GM21528 (cell line): ENCODE results near the gene RALGAPA2.

ENCODE experiments used
- ATAC-seq: cut with Tn5 transposase; IDR thresholded peaks from one replicate; pipeline ENCODE4 v1.9.1; 2021; ENCODE audit warnings: mild to moderate bottlenecking, moderate library complexity; ENCODE audit not compliant: unreplicated experiment, low FRiP score

Gene RALGAPA2

DNA sequence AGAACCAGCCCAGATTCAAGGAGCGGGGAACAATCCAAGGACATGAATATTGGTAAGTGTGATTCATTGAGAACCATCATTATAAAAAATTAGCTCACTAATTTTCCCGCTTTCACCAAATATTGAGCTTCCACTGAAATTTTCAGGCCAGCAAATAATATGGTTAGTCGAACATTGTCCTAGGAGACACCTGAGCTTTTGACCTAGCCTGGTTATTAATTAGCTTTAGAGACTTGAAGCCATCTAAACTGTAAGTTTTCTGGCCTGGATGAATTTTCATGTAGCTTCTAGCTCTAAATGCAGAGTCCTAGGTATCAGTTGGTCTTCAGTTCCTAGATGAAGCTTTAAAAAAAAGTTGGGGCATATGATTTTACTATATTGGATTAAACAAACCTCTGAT, 17.1 kb upstream of the RALGAPA2 start:
- ATAC-seq, result no peak

DNA sequence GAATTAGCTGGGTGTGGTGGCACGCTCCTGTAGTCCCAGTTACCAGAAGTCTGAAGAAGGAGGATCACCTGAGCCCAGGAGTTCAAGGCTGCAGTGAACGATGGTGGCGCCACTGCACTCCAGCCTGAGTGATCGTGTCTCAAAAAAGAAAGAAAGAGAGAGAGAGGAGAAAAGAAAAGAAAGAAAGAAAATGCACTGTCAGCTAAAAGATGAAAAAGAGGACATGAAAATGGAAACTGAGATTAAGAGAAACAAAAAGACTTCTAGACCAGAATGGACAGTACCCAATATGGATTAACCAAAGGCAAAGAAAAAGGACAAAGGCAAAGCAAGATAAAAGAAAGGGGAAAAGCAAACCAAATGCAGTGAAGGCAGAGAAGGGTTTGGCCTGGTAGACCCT, 9.0 kb upstream of the RALGAPA2 start:
- ATAC-seq, result no peak

DNA sequence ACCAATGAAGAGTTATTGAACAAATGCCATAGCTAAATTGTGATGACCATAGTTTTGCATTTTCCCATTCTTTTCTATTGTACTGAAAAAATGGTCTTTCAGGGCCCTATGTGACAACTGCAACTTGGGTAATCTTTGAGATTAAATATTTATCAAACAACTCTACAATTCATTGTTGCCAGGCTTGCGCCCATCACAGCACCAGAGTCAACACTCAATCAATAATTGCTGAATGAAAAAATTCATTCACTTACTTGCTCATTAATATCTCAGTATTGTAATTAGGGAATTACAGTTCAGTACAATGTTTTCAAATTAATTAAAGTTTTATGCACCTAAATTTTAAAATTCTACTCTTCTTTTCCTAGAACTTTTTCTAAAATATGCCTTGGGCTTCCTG, 7.7 kb upstream of the RALGAPA2 start:
- no peak for ATAC-seq

DNA sequence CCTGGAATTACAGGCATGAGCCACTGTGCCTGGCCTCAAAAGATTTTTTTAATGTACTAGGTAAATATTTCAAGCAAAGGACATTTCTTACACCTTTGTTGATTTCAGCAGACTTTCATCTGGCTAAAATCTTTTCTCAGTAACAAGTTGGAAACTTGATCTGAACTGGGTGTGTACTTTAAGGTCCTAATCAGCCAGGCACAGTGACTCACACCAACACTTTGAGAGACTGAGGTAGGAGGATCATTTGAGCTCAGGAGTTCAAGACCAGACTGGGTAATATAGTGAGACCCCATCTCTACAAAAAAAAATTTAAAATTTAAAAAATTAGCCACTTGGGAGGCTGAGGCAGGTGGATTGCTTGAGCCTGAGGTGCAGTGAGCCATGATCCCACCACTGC, 7.0 kb upstream of the RALGAPA2 start:
- no peak for ATAC-seq

DNA sequence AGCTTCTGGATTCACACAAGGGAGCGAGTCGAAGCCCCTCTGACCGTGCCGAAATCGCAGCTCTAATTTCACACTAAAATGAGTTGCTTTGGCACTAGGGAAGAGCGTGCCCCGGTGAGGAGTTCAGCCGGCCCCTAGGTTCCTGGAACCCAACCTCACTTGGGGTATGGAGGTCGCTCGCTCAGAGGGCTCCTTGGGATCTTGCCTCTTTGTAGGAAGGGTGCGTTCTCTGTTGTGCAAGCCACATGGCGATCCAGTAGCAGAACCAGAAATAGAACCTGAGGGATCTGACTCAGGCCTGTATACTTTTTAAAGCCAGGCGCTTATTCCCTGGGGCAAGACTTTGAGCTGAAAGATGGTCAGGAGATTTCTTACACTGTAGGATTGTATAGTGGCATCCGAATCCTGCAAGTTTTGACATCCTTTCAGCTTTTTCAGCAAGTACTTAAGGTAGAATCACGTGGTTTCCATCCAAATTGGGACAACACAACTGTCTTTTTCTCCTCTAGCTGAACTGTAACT, 861 bp upstream of the RALGAPA2 start:
- no peak for ATAC-seq

DNA sequence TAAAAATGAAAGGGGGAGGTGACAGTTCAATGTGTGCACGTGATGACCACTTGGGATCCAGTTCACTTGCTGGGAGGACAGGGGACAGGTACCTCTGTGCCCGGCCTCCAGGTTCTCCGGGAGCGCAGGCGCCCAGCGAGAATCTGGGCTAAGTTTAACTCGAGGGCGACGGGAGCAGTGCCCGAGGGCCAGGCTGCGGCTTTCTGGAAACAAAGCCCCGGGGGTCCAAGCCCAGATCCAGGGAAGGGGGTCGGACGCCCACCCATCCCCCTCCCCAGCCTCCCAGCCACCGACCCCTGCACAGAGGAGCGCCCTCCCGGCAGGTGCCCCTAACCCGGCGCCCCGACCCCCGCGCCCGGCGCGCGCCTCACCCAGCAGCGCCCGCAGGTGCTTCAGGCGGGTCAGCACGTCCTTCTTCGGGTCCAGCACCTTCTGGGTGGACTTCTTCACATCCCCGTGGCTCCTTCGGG, 405 bp downstream of the RALGAPA2 start:
- ATAC-seq, result peak; percentile 3

DNA sequence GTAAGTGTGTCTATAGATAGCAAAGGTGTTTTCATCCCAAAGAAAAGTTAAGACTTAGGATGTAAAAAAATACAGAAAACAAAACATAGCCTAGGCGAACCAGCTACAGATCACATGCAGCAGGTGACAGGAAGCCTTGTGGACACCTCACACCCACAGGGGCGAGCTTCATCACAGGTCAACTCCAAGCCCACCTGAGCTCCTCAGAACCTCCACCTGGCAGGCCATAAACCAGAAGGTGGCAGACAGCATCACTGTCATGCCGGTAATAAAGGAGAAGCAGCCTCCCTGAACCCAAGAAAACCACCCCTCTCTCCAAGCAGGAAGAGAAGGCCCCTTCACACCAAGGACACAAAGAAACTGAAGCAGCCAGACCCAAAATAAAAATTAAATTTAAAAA, 1.0 kb downstream of the RALGAPA2 start:
- ATAC-seq, result no peak

DNA sequence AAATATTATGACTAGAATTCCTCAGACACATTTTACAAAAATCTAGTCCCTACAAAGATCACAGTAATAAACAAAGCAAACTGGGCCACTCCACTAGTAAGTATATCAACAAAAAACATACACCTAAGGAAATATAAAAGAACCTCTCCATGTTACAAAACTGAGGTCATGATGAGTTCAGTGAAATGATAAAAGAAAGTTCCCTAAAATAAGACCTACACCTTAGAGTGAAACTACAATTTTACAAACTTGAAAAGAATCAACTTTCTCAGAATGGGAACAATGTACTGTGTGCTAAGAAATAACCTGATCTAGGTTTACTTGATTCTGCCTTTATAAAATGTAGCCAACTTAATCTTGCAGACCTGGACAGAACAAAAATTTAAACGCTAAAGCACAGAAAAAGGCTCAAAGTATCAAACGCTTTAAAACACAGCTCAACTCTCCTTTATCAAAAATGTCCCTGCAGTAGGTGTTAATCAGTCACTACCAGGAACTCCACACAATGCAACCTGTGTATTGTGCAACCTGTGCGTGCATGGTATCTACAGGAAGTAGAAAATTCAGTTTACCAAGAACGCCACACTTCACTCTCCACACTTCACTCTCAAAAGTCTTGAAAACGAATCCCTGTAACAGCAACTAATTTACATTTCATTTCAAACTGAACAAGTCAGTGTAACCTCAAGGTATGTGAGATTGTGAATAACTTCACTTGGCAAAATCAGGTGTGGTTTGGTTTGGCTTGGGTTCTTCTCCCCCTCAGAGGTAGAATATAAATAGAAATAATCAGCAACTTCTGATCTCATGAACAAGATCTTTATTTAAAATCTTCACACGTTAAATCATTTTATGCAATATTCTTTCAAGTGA, 1.8 kb downstream of the RALGAPA2 start:
- ATAC-seq, result no peak

DNA sequence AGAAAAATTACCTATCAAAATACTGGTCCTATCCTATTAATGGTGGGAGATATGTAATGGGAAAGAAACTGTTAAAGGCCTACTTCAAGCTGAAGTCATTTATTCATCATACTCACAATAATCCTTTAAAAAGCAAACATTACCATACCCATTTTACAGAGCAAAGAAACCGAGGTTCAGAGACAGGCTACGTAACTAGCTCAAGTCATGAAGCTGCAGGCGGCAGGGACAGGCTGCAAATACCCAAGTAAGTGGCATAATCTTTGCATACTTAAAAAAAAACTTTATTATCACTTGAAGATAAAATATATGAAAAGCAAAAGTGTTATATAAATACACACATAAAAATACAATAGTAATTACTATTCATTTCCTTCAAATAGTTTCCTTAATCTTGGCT, 2.6 kb downstream of the RALGAPA2 start:
- no peak for ATAC-seq

DNA sequence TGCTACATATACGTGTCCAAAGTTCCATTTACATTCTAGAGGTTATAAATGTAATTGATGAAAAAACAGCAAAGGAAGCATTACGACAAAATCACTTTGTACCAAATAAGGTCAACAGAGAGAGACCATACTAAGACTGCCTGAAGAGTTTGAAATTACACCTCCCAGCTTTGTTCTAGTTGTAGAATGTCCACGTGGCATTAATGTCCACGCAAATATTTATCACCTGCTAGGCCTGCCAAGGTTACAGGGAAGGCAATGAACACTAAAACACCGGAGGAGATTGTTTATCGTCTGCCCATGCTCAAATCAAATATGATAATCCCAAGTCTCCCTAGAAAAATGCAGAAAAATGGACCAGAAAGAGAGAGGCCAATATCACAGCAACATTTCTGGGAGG, 6.2 kb downstream of the RALGAPA2 start:
- no peak for ATAC-seq

DNA sequence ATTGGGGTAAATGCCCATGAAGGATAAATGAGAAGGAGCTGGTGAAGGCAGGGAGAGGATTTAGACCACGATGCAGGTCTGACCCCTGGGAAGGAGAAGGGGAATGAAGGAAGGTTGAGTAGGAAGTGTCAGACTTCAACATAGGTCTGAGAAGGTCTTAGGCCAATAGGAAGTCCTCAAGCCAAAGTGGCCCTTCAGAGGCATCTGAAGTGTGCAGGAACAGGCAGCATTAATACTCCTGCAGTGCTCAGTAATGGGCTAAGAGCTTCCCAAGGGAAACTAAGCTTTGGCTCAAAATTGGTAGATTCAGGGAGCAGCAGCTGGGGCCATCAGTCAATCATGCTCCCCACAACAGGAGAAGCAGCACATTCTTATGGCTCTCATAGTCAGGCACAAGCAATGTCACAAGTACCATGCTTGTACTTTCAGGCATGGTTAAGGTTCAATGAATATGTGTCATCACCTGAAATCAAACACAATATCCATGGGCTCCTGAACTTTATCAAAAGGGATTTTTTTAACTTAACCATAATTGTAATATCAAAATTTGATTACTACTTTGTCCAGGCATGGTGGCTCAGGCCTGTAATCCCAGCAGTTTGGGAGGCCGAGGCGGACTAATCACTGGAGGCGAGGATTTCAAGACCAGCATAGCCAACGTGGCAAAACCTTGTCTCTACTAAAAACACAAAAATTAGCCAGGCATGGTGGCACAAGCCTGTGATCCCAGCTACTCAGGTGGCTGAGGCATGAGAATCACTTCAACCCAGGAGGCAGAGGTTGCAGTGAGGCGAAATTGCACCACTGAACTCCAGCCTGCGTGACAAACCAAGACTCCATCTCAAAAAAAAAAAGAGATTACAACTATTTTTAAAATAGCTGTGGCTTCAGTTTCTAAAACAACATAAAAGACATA, 9.9 kb downstream of the RALGAPA2 start:
- ATAC-seq, result no peak

DNA sequence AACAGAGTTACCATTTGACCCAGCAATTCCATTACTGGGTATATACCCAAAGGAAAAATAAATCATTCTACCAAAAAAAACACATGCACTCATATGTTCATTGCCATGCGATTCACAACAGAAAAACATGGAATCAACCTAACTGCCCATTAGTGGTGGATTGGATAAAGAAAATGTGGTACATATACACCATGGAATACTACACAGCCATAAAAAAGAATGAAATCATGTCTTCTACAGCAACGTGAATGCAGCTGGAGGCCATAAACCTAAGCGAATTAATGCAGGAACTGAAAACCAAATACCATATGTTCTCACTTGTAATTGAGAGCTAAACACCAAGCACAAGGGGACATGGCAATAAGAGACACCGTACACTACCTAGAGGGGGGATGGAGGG, 12.5 kb downstream of the RALGAPA2 start:
- no peak for ATAC-seq

DNA sequence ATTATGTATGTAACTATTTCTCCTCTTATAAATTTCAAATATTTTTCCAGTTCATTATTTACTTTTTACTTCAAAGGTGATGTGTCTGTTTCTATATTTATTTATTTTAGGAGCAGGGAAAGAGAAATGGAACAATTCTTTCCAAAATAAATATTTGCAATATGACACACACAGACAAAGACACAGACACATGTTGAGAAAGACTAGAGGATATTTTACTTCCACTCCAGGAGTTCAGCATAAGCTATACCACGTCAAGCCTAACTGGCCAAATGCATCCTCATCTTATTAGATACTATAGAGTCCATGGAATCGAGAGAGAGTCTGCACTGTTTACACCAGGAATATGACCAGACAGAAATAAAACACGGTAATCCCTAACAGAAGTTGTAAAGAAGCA, 13.3 kb downstream of the RALGAPA2 start:
- no peak for ATAC-seq

DNA sequence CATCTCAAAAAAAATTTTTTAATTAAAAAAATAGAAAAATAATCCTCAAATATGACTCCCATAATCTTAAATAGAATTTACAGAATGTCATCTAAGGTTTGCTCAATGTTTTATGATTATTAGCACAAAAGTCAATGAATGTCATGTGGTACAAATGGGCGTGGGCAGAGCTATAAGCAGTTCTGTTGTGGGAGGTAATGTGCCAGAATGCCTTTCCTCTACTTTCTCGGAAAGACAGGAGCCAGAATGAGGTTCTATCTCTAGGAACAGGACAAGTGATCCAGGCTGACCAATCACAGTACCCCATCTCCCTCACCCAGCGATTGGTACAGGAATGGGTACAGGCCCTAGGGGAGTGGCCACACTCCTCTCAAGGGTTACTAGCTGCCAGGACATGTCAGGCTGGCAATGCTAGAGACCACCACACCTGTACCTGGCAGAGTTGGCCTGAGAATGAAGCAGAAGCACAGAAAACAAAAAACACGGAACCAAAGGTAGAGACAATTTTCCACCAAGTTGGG, 15.1 kb downstream of the RALGAPA2 start:
- ATAC-seq, result no peak

DNA sequence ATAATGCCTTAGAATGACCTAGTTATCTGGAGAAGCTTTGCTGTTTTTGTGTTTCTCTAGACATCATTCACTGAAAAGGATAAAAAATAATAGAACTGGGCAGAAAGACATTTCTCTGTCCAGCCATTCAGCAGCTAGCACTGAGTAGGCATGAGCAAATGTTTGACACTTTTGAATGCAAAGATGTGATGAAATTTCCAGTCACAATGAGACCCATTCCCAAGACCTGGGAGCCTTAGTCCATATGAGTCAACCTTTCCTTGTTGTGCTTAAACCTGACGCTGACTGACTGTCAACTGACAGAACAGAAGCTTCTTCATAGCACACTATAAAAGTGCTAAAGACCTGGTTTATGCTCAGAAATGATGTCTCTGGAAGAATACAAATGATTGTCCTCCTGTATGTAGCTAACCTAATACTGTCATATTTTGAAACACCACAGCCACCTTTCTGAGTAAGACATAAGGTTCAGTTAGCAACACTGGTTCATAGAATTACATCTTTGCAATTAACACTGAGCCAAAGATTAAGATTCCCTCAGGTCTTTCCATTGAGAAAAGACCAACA, 17.1 kb downstream of the RALGAPA2 start:
- no peak for ATAC-seq

DNA sequence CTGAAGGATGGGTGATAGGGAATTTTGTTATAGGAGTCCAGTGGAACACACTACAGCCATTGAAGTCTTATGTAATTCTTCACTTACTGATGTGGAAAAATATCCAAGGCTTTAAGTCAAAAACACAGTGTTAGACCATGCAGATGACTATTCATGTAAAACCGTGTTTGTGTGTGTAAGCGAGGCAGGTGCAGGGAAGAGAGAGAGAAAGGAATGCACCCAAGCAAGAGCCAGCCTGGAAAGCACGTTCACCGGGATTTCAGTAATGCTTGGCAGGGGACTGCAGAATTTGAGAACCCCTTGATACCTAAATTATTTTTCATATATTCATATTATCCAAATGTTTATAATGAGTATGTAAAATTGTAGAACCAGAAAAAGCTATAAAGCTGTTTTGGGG, 17.9 kb downstream of the RALGAPA2 start:
- no peak for ATAC-seq

DNA sequence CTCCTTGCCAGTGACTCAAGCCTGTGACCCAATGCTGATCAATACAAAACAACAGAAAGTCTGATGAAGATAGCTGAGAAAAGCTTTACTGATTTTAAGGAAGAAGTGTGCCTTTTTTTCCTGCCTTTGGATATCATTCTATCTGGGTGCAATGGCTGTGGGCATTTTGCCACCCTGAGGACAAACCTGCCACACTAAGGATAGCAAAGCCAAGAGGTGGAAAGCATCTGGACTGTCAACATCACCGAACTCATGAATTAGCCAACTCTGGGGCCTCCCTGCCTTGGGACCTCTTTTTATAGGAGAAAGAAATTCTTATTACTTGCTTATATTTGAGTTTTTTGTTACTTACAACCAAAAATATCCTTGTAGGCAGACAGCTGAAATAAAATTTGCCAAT, 19.9 kb downstream of the RALGAPA2 start:
- no peak for ATAC-seq

DNA sequence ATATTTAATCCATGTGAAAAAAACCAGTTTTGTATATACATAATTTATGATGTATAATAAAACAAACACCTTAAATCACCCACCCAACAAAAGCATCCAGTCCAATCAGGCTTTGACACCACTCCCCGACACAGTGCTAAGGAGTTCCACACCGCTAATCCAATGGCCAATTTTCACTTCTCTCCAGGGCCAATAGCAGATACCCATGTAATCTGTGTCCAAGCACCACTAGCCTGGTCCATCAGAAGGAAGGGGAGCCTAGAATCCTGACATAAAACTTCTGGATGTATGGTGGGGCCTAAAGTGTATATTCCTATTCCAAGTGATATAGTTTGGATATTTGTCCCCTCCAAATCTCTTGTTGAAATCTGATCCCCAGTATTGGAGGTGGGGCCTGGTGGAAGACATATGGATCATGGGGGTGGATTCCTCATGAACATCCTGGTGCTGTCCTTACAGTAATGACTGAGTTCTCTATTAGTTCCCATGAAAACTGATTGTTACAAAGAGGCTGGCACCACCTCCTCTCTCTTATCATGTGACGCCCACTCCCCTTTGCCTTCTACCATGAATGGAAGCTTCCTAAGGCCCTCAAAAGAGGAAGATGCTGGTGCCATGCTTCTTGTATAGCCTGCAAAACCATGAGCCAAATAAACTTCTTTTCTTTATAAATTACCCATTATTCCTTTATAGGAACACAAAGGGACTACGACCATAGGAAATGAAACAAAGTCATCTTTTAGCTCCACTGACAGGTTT, 20.8 kb downstream of the RALGAPA2 start:
- ATAC-seq, result peak; percentile 49

DNA sequence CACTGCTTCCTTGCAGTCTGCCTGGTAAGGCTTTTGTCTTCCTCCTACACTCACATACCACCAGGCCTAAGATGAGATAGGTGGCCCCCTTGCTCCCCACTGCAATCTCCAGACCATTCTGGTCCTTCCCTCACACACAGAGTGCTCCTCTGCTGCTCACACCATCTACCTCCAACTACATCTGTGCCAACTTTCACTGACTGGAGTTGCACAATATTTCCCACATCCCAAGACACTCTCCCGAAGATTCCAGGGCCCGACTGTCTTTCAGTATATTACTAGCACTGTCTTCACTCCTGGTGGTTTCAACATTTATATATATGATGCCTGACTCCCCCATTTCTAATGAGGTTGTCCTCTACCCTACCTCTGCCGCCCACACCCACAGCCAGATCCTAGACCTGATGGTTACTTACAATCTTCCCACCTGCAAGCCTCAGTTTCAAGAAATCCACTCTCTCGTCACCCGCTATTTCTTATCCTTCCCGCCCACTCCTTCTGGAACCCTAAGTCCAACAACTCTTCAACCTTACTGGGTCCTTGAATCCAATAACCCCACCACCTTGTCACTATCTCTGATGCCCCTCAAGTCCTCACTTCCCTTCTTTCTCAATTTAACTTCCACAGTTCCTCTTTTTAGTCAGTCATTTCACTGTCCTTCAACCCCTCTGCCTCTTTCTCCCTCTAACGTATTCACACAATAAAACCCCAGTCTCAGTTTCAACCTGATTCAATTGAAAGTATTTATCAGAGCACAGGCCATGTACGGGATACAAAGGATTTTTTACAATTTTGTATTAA, 21.6 kb downstream of the RALGAPA2 start:
- ATAC-seq, result peak; percentile 71
